ENCODE data around the gene TTC24. TPM values are rescaled to one million over a fixed set of nuclear protein-coding genes. Genes with fewer than 3 reads are reported as not detected.

TTC24 gene
- polyA plus RNA-seq, 1 of the 3 experiments (the other 2 are of a cell fraction), result not detected

- 90% methylated on average over 7 of the region's 12 CpGs for whole genome bisulfite sequencing (ENCODE audit: low lambda C conversion rate)
- H3K4me1 ChIP-seq (ENCODE audit: control insufficient read depth in 1 of 2, insufficient read depth in 2 of 2, low read depth in 1 of 2, low read length in 1 of 2), result no peaks in the 10 kb centered on the region
- H3K27ac ChIP-seq (ENCODE audit: low read depth in 2 of 2, low read length in 1 of 2), result no peak overlapping the region
- no peak overlapping the region for H3K4me3 ChIP-seq (ENCODE audit: low read depth in 2 of 2, low read length in 1 of 2)
- TF ChIP-seq POLR2AphosphoS5 (IDR thresholded peaks at IDR 0.05; ENCODE audit: low read depth, low read length) (no peak), USF2 (IDR thresholded peaks at IDR 0.05; ENCODE audit: borderline replicate concordance, low read depth, low read length) (no peak), SMC3 (IDR thresholded peaks at IDR 0.05; ENCODE audit: low read depth, low read length) (no peak), TCF12 (IDR thresholded peaks at IDR 0.05) (no peak), CTCF (IDR thresholded peaks at IDR 0.05) (no peak), RCOR1 (IDR thresholded peaks at IDR 0.05; ENCODE audit: low read length) (no peak), NFIC (IDR thresholded peaks at IDR 0.05; ENCODE audit: borderline replicate concordance) (no peak), YY1 (IDR thresholded peaks at IDR 0.05; ENCODE audit: low read depth) (no peak), JUND (IDR thresholded peaks at IDR 0.05) (no peak), RXRA (IDR thresholded peaks at IDR 0.05; ENCODE audit: borderline replicate concordance, low read depth) (no peak)
- H3K79me2 ChIP-seq (ENCODE audit: insufficient read depth), result no peaks in the 10 kb centered on the region
- no peak overlapping the region for H3K9ac ChIP-seq
- H2AFZ ChIP-seq (ENCODE audit: low read depth), result no peak overlapping the region
- no peaks in the 10 kb centered on the region for H3F3A ChIP-seq (replicated peaks; ENCODE audit: insufficient read depth)
- CTCF ChIA-PET, result interaction anchor here (0.6 to 1.8 kb wide), 3 partner anchors 70 to 149 kb away, joined by 3 to 7 read pairs (median 3); no protein-coding TSS in a partner anchor
- H3K4me2 ChIP-seq, result no peak overlapping the region
- POLR2A ChIA-PET, result interaction anchor here (0.6 kb wide), 1 partner anchor 497 kb away, joined by 3 read pairs; no protein-coding TSS in a partner anchor
- H3K9me2 ChIP-seq, result no peaks in the 10 kb centered on the region
- H4K20me1 ChIP-seq (ENCODE audit: insufficient read depth), result no peaks in the 10 kb centered on the region
- H3K9me3 ChIP-seq, result no peaks in the 10 kb centered on the region
- DNase-seq, result no peak
- peaks cover 9 to 51% of the 10 kb centered on the region in 2 experiments for H3K36me3 ChIP-seq (replicated peaks in 1 of 2; ENCODE audit: control insufficient read depth in 1 of 2, insufficient read depth in 2 of 2, low read length in 1 of 2)
- no peaks in the 10 kb centered on the region for H3K27me3 ChIP-seq (ENCODE audit: insufficient read depth)
Measured at GRCh38 chr1:156534424-156535060, 45.0 kb upstream of the TTC24 start.

- no peak overlapping the region for H3K4me2 ChIP-seq
- no peaks in the 10 kb centered on the region for H3K9me2 ChIP-seq
- ChIA-PET POLR2A (no interaction called here), CTCF (no interaction called here)
- 98% methylated on average over 3 of the region's 9 CpGs for WGBS (ENCODE audit: low lambda C conversion rate)
- H3K9ac ChIP-seq, result no peak overlapping the region
- no peaks in the 10 kb centered on the region for H4K20me1 ChIP-seq (ENCODE audit: insufficient read depth)
- TF ChIP-seq, protein P1, sequence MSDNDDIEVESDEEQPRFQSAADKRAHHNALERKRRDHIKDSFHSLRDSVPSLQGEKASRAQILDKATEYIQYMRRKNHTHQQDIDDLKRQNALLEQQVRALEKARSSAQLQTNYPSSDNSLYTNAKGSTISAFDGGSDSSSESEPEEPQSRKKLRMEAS (IDR thresholded peaks at IDR 0.05; ENCODE audit: low read depth), result no peak
- TF ChIP-seq SMC3 (IDR thresholded peaks at IDR 0.05; ENCODE audit: low read depth, low read length), result no peak
- no peak for TF ChIP-seq MXI1 (IDR thresholded peaks at IDR 0.05; ENCODE audit: low read depth, low read length)
- TF ChIP-seq USF2 (IDR thresholded peaks at IDR 0.05; ENCODE audit: borderline replicate concordance, low read depth, low read length), result no peak
- TF ChIP-seq RCOR1 (IDR thresholded peaks at IDR 0.05; ENCODE audit: low read length), result no peak
- TF ChIP-seq RXRA (IDR thresholded peaks at IDR 0.05; ENCODE audit: borderline replicate concordance, low read depth), result no peak
- no peak for TF ChIP-seq YY1 (IDR thresholded peaks at IDR 0.05; ENCODE audit: low read depth)
- no peaks in the 10 kb centered on the region for H3K79me2 ChIP-seq (ENCODE audit: insufficient read depth)
- H3K4me1 ChIP-seq (ENCODE audit: control insufficient read depth in 1 of 2, insufficient read depth in 2 of 2, low read depth in 1 of 2, low read length in 1 of 2), result no peaks in the 10 kb centered on the region
- peaks cover 12 to 55% of the 10 kb centered on the region in 2 experiments for H3K36me3 ChIP-seq (replicated peaks in 1 of 2; ENCODE audit: control insufficient read depth in 1 of 2, insufficient read depth in 2 of 2, low read length in 1 of 2)
- H2AFZ ChIP-seq (ENCODE audit: low read depth), result no peak overlapping the region
- H3K9me3 ChIP-seq, result no peaks in the 10 kb centered on the region
- no peak overlapping the region for H3K4me3 ChIP-seq (ENCODE audit: low read depth in 2 of 2, low read length in 1 of 2)
- H3K27ac ChIP-seq (ENCODE audit: low read depth in 2 of 2, low read length in 1 of 2), result no peak overlapping the region
- DNase-seq, result no peak
- no peaks in the 10 kb centered on the region for H3F3A ChIP-seq (replicated peaks; ENCODE audit: insufficient read depth)
- no peaks in the 10 kb centered on the region for H3K27me3 ChIP-seq (ENCODE audit: insufficient read depth)
Measured at GRCh38 chr1:156537027-156537426, 42.5 kb upstream of the TTC24 start.

Measured in SK-N-SH (cell line).